ENCODE results near the gene LRMDA.

LRMDA gene

GRCh38 chr10:75738924-75739323, 307.5 kb downstream of the LRMDA start:
- TF ChIP-seq, protein P1, sequence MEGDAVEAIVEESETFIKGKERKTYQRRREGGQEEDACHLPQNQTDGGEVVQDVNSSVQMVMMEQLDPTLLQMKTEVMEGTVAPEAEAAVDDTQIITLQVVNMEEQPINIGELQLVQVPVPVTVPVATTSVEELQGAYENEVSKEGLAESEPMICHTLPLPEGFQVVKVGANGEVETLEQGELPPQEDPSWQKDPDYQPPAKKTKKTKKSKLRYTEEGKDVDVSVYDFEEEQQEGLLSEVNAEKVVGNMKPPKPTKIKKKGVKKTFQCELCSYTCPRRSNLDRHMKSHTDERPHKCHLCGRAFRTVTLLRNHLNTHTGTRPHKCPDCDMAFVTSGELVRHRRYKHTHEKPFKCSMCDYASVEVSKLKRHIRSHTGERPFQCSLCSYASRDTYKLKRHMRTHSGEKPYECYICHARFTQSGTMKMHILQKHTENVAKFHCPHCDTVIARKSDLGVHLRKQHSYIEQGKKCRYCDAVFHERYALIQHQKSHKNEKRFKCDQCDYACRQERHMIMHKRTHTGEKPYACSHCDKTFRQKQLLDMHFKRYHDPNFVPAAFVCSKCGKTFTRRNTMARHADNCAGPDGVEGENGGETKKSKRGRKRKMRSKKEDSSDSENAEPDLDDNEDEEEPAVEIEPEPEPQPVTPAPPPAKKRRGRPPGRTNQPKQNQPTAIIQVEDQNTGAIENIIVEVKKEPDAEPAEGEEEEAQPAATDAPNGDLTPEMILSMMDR (IDR thresholded peaks at IDR 0.05; ENCODE audit: low read depth, low read length, missing control alignments): no peak
- DNase-seq (ENCODE audit: low read depth): no peak
- in situ Hi-C loops (cut with HindIII; ENCODE audit: low sequenced_read_pairs): no loop called here
- H3K4me3 ChIP-seq (ENCODE audit: low read depth, low read length): no peak overlapping the region

DNA sequence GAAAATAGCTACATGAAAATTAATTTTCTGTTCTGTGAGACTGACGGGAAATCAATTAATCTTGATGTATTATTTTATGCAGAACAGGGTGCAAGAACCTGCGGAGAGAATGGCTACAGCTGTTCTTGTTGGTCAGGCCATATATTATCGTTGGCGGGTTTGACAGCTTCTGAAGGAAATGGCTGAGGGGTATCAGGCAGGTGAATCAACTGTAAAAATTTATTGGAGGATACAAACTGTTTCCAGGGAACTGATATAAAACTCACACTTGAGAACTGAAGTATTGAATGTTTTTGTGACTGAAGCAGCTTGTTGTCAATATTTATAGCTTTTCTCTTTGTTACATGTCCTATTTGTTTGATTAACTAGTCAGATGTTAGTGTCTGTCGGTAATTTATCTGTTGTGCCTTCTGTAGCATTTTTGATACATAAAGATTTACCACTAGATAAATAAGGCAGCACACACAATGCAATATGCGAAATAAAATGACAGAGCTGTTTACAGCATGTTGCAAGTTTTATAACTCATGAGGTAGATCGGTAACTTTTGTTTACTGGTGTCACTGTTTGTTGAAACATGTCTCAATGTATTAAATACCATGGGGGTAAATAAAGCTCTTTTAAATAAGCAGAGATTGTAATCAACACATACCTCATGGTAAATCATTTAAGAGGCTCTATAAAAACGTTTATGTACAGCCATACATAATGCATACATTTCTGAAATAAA, 308.2 kb downstream of the LRMDA start:
- TF ChIP-seq, protein P1 (IDR thresholded peaks at IDR 0.05; ENCODE audit: low read depth, low read length, missing control alignments): no peak
- no peak overlapping the region for H3K4me3 ChIP-seq (ENCODE audit: low read depth, low read length)
- in situ Hi-C loops (cut with HindIII; ENCODE audit: low sequenced_read_pairs): no loop called here
- no peak for DNase-seq (ENCODE audit: low read depth)

DNA sequence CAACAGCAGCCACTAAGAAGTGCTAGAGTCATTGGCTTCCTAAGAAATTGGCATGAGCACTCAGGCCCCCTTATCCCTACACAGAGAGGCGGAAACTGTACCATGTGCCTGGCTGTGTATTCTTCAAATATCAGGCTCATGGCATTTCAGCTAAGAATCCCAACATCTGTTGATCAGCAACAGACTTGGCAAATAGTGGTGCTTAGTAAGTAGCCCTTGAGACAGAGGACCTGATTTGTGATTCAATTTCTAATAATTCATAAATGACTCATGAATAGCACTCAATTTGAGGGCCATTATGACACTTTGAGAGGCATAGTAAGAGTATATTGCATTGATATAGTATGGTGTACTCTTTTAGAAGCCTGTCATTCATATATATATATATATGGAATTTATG, 309.1 kb downstream of the LRMDA start:
- in situ Hi-C loops (cut with HindIII; ENCODE audit: low sequenced_read_pairs): no loop called here
- no peak overlapping the region for H3K4me3 ChIP-seq (ENCODE audit: low read depth, low read length)

DNA sequence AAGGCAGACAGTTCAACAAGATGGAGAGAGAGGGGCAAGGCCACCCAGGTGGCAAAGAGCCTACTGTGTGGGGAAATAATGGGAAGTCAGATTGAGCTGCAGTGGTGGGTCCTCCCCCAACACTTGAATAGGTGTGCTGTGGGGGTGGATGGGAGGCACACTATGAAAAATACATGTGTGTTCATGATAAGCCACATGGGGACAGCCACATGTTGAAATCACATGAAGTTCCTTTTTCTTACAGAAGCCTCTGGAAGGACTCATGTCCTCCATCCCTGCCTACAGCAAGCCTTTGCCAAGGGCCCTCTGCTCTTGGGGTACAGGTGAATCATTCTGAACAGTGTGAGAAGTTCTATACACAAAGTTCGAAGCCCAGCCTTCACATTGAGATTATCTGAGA, 310.9 kb downstream of the LRMDA start:
- TF ChIP-seq, protein P1 (IDR thresholded peaks at IDR 0.05; ENCODE audit: low read depth, low read length, missing control alignments): no peak
- no peak overlapping the region for H3K4me3 ChIP-seq (ENCODE audit: low read depth, low read length)
- in situ Hi-C loops (cut with HindIII; ENCODE audit: low sequenced_read_pairs): no loop called here
- no peak for DNase-seq (ENCODE audit: low read depth)

More for the DNA sequence above, 309.1 kb downstream of the LRMDA start:
- DNase-seq (ENCODE audit: low read depth): no peak
- TF ChIP-seq, protein P1 (IDR thresholded peaks at IDR 0.05; ENCODE audit: low read depth, low read length, missing control alignments): no peak

DNA sequence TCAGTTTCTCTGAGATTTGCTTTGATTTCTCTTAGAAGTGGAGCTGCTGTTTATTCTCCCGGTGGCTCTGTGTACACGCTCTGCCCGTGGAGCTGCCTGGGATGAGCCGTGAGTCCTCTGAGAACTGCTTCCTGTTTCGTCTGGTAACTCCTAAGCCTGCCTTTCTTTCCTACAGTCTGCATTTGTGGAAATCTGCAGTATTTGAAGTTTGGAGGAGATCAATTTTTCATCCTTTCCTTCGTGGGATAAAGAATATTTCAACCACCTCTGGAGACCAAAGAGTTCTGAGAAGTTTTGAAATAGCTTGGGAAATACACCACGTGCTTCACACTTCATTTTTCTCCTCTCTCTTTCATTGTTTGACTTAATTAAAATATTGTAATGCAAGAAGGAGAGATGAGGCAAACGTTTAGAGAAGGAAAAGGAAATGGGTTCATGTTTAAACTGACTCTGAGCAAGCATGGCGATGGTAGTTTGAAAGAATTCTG, 311.9 kb downstream of the LRMDA start:
- no peak for DNase-seq (ENCODE audit: low read depth)
- TF ChIP-seq, protein P1 (IDR thresholded peaks at IDR 0.05; ENCODE audit: low read depth, low read length, missing control alignments): no peak
- H3K4me3 ChIP-seq (ENCODE audit: low read depth, low read length): no peak overlapping the region
- in situ Hi-C loops (cut with HindIII; ENCODE audit: low sequenced_read_pairs): no loop called here

DNA sequence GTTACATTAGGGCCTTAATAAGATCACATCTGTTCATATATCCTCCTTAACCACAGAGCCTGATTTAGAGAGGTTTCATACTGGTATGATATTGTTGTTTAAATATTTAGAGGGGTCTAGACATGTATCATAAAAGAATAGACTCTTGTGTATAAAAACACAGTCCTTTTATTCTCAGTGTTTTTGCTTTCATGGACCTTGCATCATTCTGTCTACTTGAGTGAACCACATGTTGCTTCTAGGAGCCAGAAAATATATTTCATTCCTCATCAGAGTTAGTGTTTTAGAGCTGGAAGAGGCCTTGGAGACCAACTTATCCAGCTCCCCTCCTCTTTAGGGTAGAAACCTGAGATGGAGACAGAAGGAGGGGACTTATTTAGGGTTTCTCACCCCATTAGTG, 312.8 kb downstream of the LRMDA start:
- H3K4me3 ChIP-seq (ENCODE audit: low read depth, low read length): no peak overlapping the region
- DNase-seq (ENCODE audit: low read depth): no peak
- TF ChIP-seq, protein P1 (IDR thresholded peaks at IDR 0.05; ENCODE audit: low read depth, low read length, missing control alignments): no peak
- in situ Hi-C loops (cut with HindIII; ENCODE audit: low sequenced_read_pairs): no loop called here

Data from astrocyte of the cerebellum (primary cell).